ENCODE data around the gene MBD2. TPM values are rescaled to one million over a fixed set of nuclear protein-coding genes. Genes with fewer than 3 reads are reported as not detected.

MBD2 gene
- total and polyA plus RNA-seq, 2 of the 8 experiments (the other 6 are each of a cell fraction or from before 2014, with no cell fraction given), result 36.2 to 52.7 TPM

DNA sequence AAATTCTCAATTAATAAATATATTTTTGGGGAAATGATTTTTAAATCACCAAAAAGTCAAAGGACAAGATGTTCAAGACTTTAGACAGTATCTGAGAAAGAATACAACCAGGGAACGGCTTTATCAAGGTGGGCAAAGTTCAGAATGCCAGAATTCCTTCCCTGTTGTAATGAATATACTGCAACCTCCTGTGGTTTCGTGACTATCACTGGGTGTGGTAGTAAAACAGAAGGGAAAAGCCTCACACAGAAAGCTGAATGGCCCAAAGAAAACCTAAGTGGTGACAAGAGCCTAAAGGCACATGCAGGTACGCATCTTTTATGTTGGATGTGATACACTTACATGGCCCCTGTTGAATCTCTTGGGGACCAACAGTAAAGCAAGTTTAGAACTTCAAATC, 37.1 kb downstream of the MBD2 start:
- Histone ChIP-seq H3K27ac (ENCODE audit: low read depth, low read length) (no peak overlapping the region), H3K9me3 (ENCODE audit: insufficient read depth in 2 of 2, low read depth in 1 of 2, low read length in 1 of 2) (peaks cover 4 to 7% of the 10 kb centered on the region in 2 experiments; a peak in 3 of 4 replicates), H2BK120ac (replicated peaks; ENCODE audit: low read depth, low read length) (no peak overlapping the region), H3K79me1 (ENCODE audit: low read depth, low read length) (no peaks in the 10 kb centered on the region), H3K36me3 (ENCODE audit: control insufficient read depth in 2 of 4, insufficient read depth in 4 of 4, low read length in 3 of 4) (no peaks in the 10 kb centered on the region), H3K56ac (replicated peaks; ENCODE audit: insufficient read length, low read depth, low read length) (no peak overlapping the region), H3K4ac (replicated peaks; ENCODE audit: insufficient read length, low read depth, low read length) (no peak overlapping the region), H4K20me1 (replicated peaks in 1 of 2; ENCODE audit: control insufficient read depth in 1 of 2, insufficient read depth in 2 of 2, low read length in 2 of 2) (no peaks in the 10 kb centered on the region), H2AK5ac (ENCODE audit: low read depth, low read length) (no peak overlapping the region), H4K8ac (ENCODE audit: extremely low read depth, insufficient read depth, low read length) (no peak overlapping the region), H3K4me1 (replicated peaks in 1 of 4; ENCODE audit: control insufficient read depth in 3 of 4, insufficient read depth in 4 of 4, low read length in 3 of 4) (peaks cover 0 to 3% (median 2%) of the 10 kb centered on the region in 4 experiments; a peak in 2 of 7 replicates), H2BK5ac (ENCODE audit: low read depth, low read length) (no peak overlapping the region), H3K18ac (ENCODE audit: extremely low read depth, low read length) (no peak overlapping the region), H3K4me3 (ENCODE audit: extremely low read depth in 1 of 4, insufficient read depth in 2 of 4, low read depth in 3 of 4, low read length in 4 of 4) (no peak overlapping the region), H3K23me2 (ENCODE audit: low read depth, low read length) (no peaks in the 10 kb centered on the region), H3K79me2 (ENCODE audit: control insufficient read depth in 1 of 2, insufficient read depth in 2 of 2, low read length in 2 of 2) (no peaks in the 10 kb centered on the region), H3K9ac (replicated peaks in 1 of 4; ENCODE audit: extremely low read depth in 1 of 4, low read depth in 3 of 4, low read length in 3 of 4) (no peak overlapping the region), H2AFZ (ENCODE audit: low read length) (no peak overlapping the region), H4K5ac (ENCODE audit: insufficient read length, low read depth, low read length) (no peak overlapping the region), H3K23ac (ENCODE audit: insufficient read length) (no peak overlapping the region), H3K4me2 (ENCODE audit: insufficient read depth in 1 of 2, low read depth in 2 of 2, low read length in 2 of 2) (no peak overlapping the region), H2BK15ac (ENCODE audit: low read length) (no peak overlapping the region), H2BK20ac (ENCODE audit: low read length) (no peak overlapping the region), H3K27me3 (replicated peaks in 1 of 4; ENCODE audit: control insufficient read depth in 3 of 4, extremely low read depth in 1 of 4, insufficient read depth in 3 of 4, low read length in 3 of 4) (no peaks in the 10 kb centered on the region; a peak in 1 of 7 replicates), H2BK12ac (ENCODE audit: low read depth, low read length) (no peak overlapping the region), H4K91ac (replicated peaks; ENCODE audit: insufficient read length, low read length) (no peak overlapping the region), H3K14ac (ENCODE audit: insufficient read length) (no peak overlapping the region)
- WGBS, 2 experiments (ENCODE audit: extremely low coverage in 1 of 2, insufficient coverage in 1 of 2, insufficient read length in 1 of 2, insufficient replicate concordance in 2 of 2, low coverage in 1 of 2, low lambda C conversion rate in 2 of 2, missing lambda C conversion rate in 1 of 2), result 71% methylated on average over 3 of the region's 3 CpGs; no CpG with 5 or more reads in 1 of the 2 experiments
- no peak for FAIRE-seq
- TF ChIP-seq CBX5 (IDR thresholded peaks at IDR 0.05; ENCODE audit: low read depth, low read length), result no peak
- TF ChIP-seq RFX5 (IDR thresholded peaks at IDR 0.05; ENCODE audit: borderline replicate concordance, low read depth, low read length), result no peak
- TF ChIP-seq, protein P1, sequence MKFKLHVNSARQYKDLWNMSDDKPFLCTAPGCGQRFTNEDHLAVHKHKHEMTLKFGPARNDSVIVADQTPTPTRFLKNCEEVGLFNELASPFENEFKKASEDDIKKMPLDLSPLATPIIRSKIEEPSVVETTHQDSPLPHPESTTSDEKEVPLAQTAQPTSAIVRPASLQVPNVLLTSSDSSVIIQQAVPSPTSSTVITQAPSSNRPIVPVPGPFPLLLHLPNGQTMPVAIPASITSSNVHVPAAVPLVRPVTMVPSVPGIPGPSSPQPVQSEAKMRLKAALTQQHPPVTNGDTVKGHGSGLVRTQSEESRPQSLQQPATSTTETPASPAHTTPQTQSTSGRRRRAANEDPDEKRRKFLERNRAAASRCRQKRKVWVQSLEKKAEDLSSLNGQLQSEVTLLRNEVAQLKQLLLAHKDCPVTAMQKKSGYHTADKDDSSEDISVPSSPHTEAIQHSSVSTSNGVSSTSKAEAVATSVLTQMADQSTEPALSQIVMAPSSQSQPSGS (IDR thresholded peaks at IDR 0.05; ENCODE audit: low read length), result no peak
- TF ChIP-seq KDM4A (IDR thresholded peaks at IDR 0.05; ENCODE audit: low read depth, low read length, severe bottlenecking), result no peak
- TF ChIP-seq SIRT6 (IDR thresholded peaks at IDR 0.05; ENCODE audit: low read length), result no peak
- no peak for TF ChIP-seq JUN (IDR thresholded peaks at IDR 0.05; ENCODE audit: low read depth, low read length)
- TF ChIP-seq EGR1 (IDR thresholded peaks at IDR 0.05; ENCODE audit: borderline replicate concordance, low read depth, low read length), result no peak
- no peak for TF ChIP-seq TEAD4 (IDR thresholded peaks at IDR 0.05; ENCODE audit: low read depth, low read length)
- no peak for TF ChIP-seq CTBP2 (IDR thresholded peaks at IDR 0.05; ENCODE audit: borderline replicate concordance, insufficient read depth, insufficient read length, low read length)
- no peak for TF ChIP-seq RAD21 (IDR thresholded peaks at IDR 0.05 in 1 of 2, conservative IDR thresholded peaks at IDR 0.05 in 1 of 2; ENCODE audit: low read depth in 2 of 2, low read length in 2 of 2)
- no peak for TF ChIP-seq SP2 (IDR thresholded peaks at IDR 0.05; ENCODE audit: low read length)
- TF ChIP-seq CEBPB (IDR thresholded peaks at IDR 0.05; ENCODE audit: low read depth, low read length), result no peak
- TF ChIP-seq CREB1 (IDR thresholded peaks at IDR 0.05), result no peak
- no peak for TF ChIP-seq ASH2L (IDR thresholded peaks at IDR 0.05; ENCODE audit: low read length)
- ChIA-PET POLR2A (ENCODE audit: partially characterized antibody) (no interaction called here), CTCF (ENCODE audit: partially characterized antibody) (no interaction called here)
- DNase-seq (ENCODE audit: low read depth in 1 of 2, low spot score in 2 of 2), result no peak

All from H1 (cell line).